GM21515 (cell line): ENCODE data around the gene ASTN2.
A peak's percentile ranks its signal among the peaks of the same experiment; 100 is the strongest.

Experiments
- ATAC-seq: cut with Tn5 transposase; IDR thresholded peaks from one replicate; pipeline ENCODE4 v1.9.1; 2021; ENCODE audit not compliant: unreplicated experiment

ASTN2 gene

GRCh38 chr9:116980582-116981120 lies 434.2 kb downstream of the ASTN2 start:
- ATAC-seq = no peak

- no peak for ATAC-seq
Observed at GRCh38 chr9:116979456-116979855, 435.4 kb downstream of the ASTN2 start.

GRCh38 chr9:116978155-116978554 lies 436.7 kb downstream of the ASTN2 start:
- no peak for ATAC-seq

- ATAC-seq = no peak
Observed at GRCh38 chr9:116975126-116975525, 439.7 kb downstream of the ASTN2 start.

GRCh38 chr9:116966199-116966598 lies 448.7 kb downstream of the ASTN2 start:
- no peak for ATAC-seq

- no peak for ATAC-seq
Observed at GRCh38 chr9:116964258-116964657, 450.6 kb downstream of the ASTN2 start.

- ATAC-seq = no peak
Observed at GRCh38 chr9:116959809-116960208, 455.0 kb downstream of the ASTN2 start.

GRCh38 chr9:116958881-116959280 lies 456.0 kb downstream of the ASTN2 start:
- ATAC-seq = no peak

GRCh38 chr9:116954731-116955130 lies 460.1 kb downstream of the ASTN2 start:
- ATAC-seq = no peak

GRCh38 chr9:116953271-116953670 lies 461.6 kb downstream of the ASTN2 start:
- no peak for ATAC-seq

- ATAC-seq = no peak
Observed at GRCh38 chr9:116952436-116952810, 462.4 kb downstream of the ASTN2 start.

- ATAC-seq = peak; percentile 54
Observed at GRCh38 chr9:116951588-116952435, 463.0 kb downstream of the ASTN2 start.

GRCh38 chr9:116945817-116946216 lies 469.0 kb downstream of the ASTN2 start:
- no peak for ATAC-seq

- no peak for ATAC-seq
Observed at GRCh38 chr9:116944714-116945534, 469.9 kb downstream of the ASTN2 start.

- no peak for ATAC-seq
Observed at GRCh38 chr9:116943970-116944369, 470.9 kb downstream of the ASTN2 start.

- ATAC-seq = peak; percentile 51
Observed at GRCh38 chr9:116942593-116943061, 472.2 kb downstream of the ASTN2 start.

GRCh38 chr9:116941266-116941665 lies 473.6 kb downstream of the ASTN2 start:
- no peak for ATAC-seq

- ATAC-seq = no peak
Observed at GRCh38 chr9:116940614-116941215, 474.1 kb downstream of the ASTN2 start.

GRCh38 chr9:116939614-116940013 lies 475.2 kb downstream of the ASTN2 start:
- ATAC-seq = no peak

- ATAC-seq = no peak
Observed at GRCh38 chr9:116939161-116939560, 475.7 kb downstream of the ASTN2 start.

GRCh38 chr9:116937361-116937760 lies 477.5 kb downstream of the ASTN2 start:
- no peak for ATAC-seq
